Activated CD8-positive, alpha-beta memory T cell treated with anti-CD3 and anti-CD28 coated beads for 1 hour (primary cell): ENCODE results near the gene C12orf43.

ENCODE experiments used
- DNase-seq, 2 donors: peaks; one replicate each; pipeline ENCODE4 v3.0.0-alpha.2; 2020; ENCODE audit warnings: low read depth in 1 of 2; ENCODE audit errors: extremely low read depth in 1 of 2

The C12orf43 gene

GRCh38 chr12:121033625-121034349 lies 17.5 kb upstream of the C12orf43 start:
- no peak for DNase-seq

- no peak for DNase-seq
Measured at GRCh38 chr12:121030576-121031212, 14.4 kb upstream of the C12orf43 start.

- no peak for DNase-seq
Measured at GRCh38 chr12:121026274-121027045, 10.2 kb upstream of the C12orf43 start.

- no peak for DNase-seq
Measured at GRCh38 chr12:121025442-121026226, 9.3 kb upstream of the C12orf43 start.

- no peak for DNase-seq
Measured at GRCh38 chr12:121023799-121024198, 7.5 kb upstream of the C12orf43 start.

- DNase-seq: no peak
Measured at GRCh38 chr12:121022713-121023112, 6.4 kb upstream of the C12orf43 start.

DNA sequence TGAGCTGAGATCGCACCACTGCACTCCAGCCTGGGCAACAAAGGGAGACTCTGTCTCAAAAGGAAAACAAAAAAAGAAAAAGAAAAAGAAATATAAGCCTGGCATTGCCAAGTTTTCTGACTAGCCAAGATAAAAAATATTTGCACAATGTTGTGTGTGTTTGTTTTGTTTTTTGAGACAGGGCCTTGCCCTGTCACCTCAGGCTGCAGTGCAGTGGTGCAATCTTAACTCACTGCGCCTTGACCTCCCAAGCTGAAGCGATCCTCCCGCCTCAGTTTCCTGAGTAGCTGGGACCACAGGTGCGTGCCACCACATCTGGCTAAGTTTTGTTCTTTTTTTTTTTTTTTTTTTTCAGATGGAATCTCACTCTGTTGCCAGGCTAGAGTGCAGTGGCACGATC lies 5.5 kb upstream of the C12orf43 start:
- no peak for DNase-seq

DNA sequence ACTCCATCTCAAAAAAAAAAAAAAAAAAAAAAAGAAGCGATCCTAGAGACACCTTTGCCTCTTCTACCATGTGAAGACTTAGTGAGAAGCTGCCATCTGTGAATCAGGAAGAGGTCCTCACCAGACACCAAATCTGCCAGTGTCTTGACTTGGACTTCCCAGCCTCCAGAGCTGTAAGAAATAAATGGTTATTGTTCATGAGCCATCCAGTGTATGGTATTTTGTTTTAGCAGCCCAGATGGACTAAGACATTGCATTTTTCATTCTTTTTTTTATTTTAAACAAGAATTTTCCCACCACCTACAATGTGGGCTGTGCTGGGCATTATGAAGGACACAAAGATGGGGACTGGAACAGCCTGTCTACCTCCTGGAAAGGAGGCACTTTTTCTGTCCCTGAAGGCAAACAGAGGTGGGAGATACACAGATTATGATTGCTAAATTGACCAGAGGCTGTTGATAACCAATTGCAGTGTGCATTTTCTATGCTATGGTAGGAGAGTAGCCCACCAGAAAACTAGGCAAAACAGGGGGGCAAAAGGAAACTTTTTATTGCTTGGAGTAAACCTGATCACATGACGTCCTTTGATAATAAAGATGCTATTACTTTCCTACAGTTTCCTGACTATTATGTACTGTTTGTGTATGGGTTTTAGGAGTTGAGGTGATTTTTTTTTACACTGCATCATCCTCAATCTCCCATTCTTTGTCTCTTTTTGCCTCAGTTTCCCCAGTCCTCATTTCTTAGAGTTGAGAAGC lies 2.8 kb upstream of the C12orf43 start:
- no peak for DNase-seq

DNA sequence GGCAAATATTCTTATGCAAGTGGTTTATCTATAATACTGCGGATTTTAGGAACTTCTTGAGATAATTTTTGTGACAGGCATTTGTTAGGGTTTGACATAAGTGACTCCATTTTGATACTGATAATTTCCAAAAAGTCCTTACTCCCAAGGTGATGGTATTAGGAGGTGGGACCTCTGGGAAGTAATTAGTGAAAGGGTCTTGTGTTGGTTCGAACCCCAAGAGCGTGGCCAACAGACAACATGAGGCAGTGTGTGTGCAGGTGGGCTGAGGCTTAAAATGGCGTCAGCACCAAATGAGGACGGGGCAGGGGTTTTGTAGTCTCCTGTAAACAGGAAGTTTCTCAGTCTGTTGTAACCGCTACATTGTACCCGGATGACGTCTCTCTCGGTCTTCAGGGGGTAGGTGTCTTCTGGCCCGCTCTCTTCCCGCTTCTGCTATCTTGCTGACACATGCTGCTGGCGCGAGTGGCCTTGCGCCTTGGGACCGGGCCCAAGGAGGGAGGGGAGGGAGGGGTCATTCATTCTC lies 1.7 kb upstream of the C12orf43 start:
- DNase-seq: no peak

DNA sequence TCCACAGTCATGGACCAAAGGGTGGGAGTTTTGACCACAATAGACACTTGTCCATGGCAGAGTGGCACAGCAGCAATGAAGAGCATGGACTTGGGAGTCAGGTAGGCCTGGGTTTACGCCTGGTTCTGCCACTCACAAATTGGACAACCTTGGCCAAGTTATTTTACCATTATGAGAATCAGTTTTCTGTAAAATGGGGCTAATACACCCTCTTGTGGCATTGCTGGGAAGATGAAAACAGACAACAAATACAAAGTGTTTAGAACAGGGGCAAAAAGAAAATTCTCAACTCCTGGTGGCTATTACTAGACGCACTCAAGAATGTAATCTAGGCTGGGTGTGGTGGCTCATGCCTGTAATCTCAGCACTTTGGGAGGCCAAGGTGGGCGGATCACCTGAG lies 2.6 kb downstream of the C12orf43 start:
- DNase-seq: no peak

GRCh38 chr12:121011820-121012219 lies 4.5 kb downstream of the C12orf43 start:
- no peak for DNase-seq

- DNase-seq: no peak
Measured at GRCh38 chr12:121010860-121011259, 5.4 kb downstream of the C12orf43 start.

GRCh38 chr12:121009741-121010140 lies 6.5 kb downstream of the C12orf43 start:
- no peak for DNase-seq

- DNase-seq: no peak
Measured at GRCh38 chr12:121008347-121009098, 7.8 kb downstream of the C12orf43 start.

DNA sequence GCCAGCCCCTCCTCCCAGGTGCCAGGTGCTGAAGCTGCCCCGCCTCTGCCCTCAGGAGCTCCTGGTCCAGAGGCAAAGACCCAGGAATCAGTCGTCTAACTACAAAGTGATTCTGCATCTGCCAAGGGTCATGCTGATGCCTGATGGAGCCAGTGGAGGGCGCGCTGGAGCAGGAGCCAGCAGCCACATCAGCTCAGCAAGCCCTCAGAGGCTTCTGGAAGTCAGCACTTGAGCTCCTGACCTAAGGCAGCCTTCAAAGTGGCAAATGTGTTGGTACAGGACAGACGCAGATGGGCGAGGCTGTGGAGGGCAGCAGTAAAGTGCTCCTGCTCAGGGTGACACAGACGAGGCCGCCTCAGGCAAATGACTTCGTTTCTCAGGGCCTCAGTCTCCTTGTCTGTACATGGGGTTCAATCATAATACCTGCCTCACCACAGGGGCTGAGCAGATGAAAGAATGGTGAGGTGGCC lies 10.9 kb downstream of the C12orf43 start:
- no peak for DNase-seq

DNA sequence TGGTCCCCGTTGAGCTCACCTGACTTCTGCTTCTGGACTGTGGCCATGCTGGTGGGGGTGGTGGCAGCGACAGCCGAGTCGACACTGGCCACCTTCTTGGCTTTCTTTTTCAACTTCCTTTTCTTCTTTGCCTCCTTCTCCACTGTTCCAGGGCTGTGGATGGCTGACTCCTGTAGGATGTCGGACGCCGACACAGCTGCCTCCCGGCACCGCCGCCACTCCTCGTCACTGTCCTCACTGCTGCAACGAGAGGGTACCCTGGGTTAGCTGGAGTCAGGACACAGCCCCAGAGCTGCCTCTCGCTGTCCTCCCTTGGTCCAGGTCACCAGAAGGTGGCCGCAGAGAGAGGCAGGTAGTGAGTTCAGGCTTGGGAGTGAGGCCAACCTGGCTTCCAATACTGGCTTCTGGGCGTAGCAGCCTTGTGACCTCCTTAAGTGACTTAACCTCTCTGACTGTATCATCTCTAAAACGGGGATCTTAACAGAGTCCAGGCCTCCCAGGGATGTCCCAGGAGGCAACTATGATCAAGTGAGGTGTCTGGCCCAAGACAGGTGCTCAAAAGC lies 12.0 kb downstream of the C12orf43 start:
- no peak for DNase-seq

DNA sequence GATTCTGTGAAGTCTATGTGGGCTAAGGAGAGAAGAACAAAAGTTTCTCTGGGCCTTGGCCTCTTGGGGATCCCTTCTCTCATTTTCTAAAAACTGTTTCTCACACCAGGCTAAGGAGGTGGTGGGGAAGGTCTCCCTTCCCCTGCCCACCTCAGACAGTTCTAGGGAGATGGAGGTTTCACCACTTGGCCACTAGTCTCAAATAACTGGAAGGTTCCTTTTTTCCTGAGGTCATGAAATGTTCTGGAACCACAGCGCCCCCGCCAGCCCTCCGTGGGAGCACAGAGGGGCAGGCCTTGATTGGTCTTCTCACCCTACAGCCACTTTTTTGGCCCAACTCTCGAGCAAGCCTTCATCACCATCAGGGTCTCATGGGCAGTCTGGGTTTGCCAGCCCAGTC lies 12.6 kb downstream of the C12orf43 start:
- no peak for DNase-seq

GRCh38 chr12:121001841-121002483 lies 14.3 kb downstream of the C12orf43 start:
- no peak for DNase-seq
